Left ventricle myocardium inferior (tissue), 1 donor: ENCODE measurements around the gene AFAP1. TPM values are rescaled to one million over a fixed set of nuclear protein-coding genes. Genes with fewer than 3 reads are reported as not detected.
A peak's percentile ranks its signal among the peaks of the same experiment; 100 is the strongest.

Source experiments
- DNase-seq: peaks from one replicate; pipeline ENCODE4 v3.0.0-alpha.2; 2020
- H3K27ac ChIP-seq: fragments of 200-600 bp; replicated peaks from 2 replicates; pipeline ENCODE4 v1.8.0; 2021
- H3K27me3 ChIP-seq: fragments of 200-600 bp; 2 replicates; pipeline ENCODE4 v1.8.0; 2021; ENCODE audit warnings: low read depth
- H3K36me3 ChIP-seq: fragments of 200-600 bp; 2 replicates; pipeline ENCODE4 v1.8.0; 2021
- H3K4me1 ChIP-seq: fragments of 200-600 bp; 2 replicates; pipeline ENCODE4 v1.8.0; 2021
- H3K4me3 ChIP-seq: fragments of 200-600 bp; 2 replicates; pipeline ENCODE4 v1.8.0; 2021; ENCODE audit warnings: mild to moderate bottlenecking, moderate library complexity
- H3K9me3 ChIP-seq: fragments of 200-600 bp; replicated peaks from 2 replicates; pipeline ENCODE4 v1.8.0; 2021
- CTCF ChIP-seq: fragments of 200-600 bp; IDR thresholded peaks from 2 replicates; pipeline ENCODE4 v1.8.0; 2021; ENCODE audit warnings: antibody characterized with exemption, mild to moderate bottlenecking, borderline replicate concordance
- intact Hi-C: fragments of 100-400 bp; cut with micrococcal nuclease; formaldehyde crosslinking; loops from one replicate; pipeline ENCODE4 v1.11.0; 2022
- long read RNA-seq: library from polyadenylated mRNA; unstranded; transcript quantifications from one replicate; pipeline ENCODE4 v2.0.0, GENCODE V29; 2021
- total RNA-seq: library from RNA; stranded (reverse); fragmentation: NEBNext Ultra II Directional; extraction: Animal tissue kit (Norgen Biotek cat#: 25700); gene quantifications from one replicate; pipeline ENCODE4 v1.2.1, GENCODE V29; 2021
- donor health status: DM: no; HTN: yes; CAD: no; lungs with severe emphysema.

AFAP1 gene
- total RNA-seq, result 6.8 TPM
- long read RNA-seq, full-length matches to known transcripts, result 3 of 14 reads
- long read RNA-seq, partial matches to known transcripts, result 2 of 14 reads
- long read RNA-seq, other reads (novel, unspliced or antisense), result 9 of 14 reads

- no peaks in the 10 kb centered on the region for H3K9me3 ChIP-seq
- H3K27me3 ChIP-seq, result peaks cover 10% of the 10 kb centered on the region
- peak within 1 kb of the TSS; percentile 94 for H3K4me3 ChIP-seq
- H3K36me3 ChIP-seq, result no peaks in the 10 kb centered on the region
- DNase-seq, result peak; percentile 90
- TF ChIP-seq CTCF, result no peak
- intact Hi-C loops, result no loop called here
- H3K27ac ChIP-seq, result peak within 1 kb of the TSS; percentile 93
- H3K4me1 ChIP-seq, result peaks cover 28% of the 10 kb centered on the region
Measured at GRCh38 chr4:7939377-7940108, at the start of gene AFAP1. Gene AFAP1 (minus strand): TSS chr4:7939861. CDS start chr4:7872078, 67,783 bp downstream.

- peaks cover 13% of the 10 kb centered on the region for H3K9me3 ChIP-seq
- TF ChIP-seq CTCF, result no peak
- intact Hi-C loops, result no loop called here
Measured at GRCh38 chr4:7988437-7988836, 48.8 kb upstream of the AFAP1 start.

GRCh38 chr4:7987148-7987989 is 47.7 kb upstream of the AFAP1 start:
- H3K36me3 ChIP-seq, result peaks cover 6% of the 10 kb centered on the region
- H3K4me3 ChIP-seq, result no peak overlapping the region
- peaks cover 9% of the 10 kb centered on the region for H3K4me1 ChIP-seq
- peak; percentile 90 for TF ChIP-seq CTCF
- H3K27ac ChIP-seq, result no peak overlapping the region
- intact Hi-C loops, result loop anchor here (2.0 kb wide), 1 partner anchor 185 kb away; no protein-coding TSS in a partner anchor
- no peaks in the 10 kb centered on the region for H3K27me3 ChIP-seq
- peak; percentile 60 for DNase-seq
- peaks cover 13% of the 10 kb centered on the region for H3K9me3 ChIP-seq

More at GRCh38 chr4:7988437-7988836, 48.8 kb upstream of the AFAP1 start:
- Histone ChIP-seq H3K27ac (no peak overlapping the region), H3K36me3 (peaks cover 6% of the 10 kb centered on the region), H3K4me3 (no peak overlapping the region), H3K27me3 (no peaks in the 10 kb centered on the region), H3K4me1 (peaks cover 9% of the 10 kb centered on the region)
- DNase-seq, result no peak

- Histone ChIP-seq H3K27ac (no peak overlapping the region), H3K4me3 (no peak overlapping the region)
- intact Hi-C loops, result loop anchor here (2.0 kb wide), 1 partner anchor 183 kb away; no protein-coding TSS in a partner anchor
Measured at GRCh38 chr4:7985891-7986441, 46.3 kb upstream of the AFAP1 start.

More at GRCh38 chr4:7985891-7986441, 46.3 kb upstream of the AFAP1 start:
- DNase-seq, result no peak
- Histone ChIP-seq H3K27me3 (no peaks in the 10 kb centered on the region), H3K4me1 (peaks cover 9% of the 10 kb centered on the region), H3K36me3 (peaks cover 6% of the 10 kb centered on the region), H3K9me3 (peaks cover 13% of the 10 kb centered on the region)
- no peak for TF ChIP-seq CTCF
